Forelimb muscle (tissue), 1 donor: ENCODE results near the gene PPP1R18. TPM values are rescaled to one million over a fixed set of nuclear protein-coding genes. Genes with fewer than 3 reads are reported as not detected.
"Not testable (repeated sequence)": the region's sequence is repeated elsewhere in the genome, so short reads cannot be mapped to it uniquely, and the experiment has no call there.

ENCODE experiments used
- DNase-seq: peaks from one replicate; pipeline ENCODE4 v3.0.0-alpha.2; 2013; ENCODE audit warnings: low read depth
- polyA plus RNA-seq: library from polyadenylated mRNA; unstranded; fragments of 120-200 nt; gene quantifications from one replicate; pipeline ENCODE4 v1.2.1, GENCODE V29; 2013; ENCODE audit not compliant: insufficient read length

Gene PPP1R18
- polyA plus RNA-seq, 1 donor: 37.8 TPM

DNA sequence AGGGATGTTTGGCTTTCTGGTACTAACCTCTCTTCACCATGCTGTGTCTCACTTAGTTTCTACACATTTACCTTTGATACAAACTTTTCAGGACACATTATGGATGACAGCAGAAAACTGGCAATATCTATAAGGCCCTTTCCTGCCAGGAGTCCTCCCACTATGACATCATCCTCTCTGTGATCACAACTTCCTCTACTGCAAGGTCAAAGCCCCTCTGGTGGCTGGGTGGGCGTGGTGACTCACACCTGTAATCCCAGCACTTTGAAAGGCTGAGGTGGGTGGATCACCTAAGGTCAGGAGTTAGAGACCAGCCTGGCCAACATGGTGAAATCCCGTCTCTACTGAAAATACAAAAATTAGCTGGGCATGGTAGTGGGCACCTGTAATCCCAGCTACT is 20.1 kb downstream of the PPP1R18 start:
- DNase-seq: not testable (repeated sequence)

- DNase-seq: no peak
Measured at GRCh38 chr6:30664994-30665767, 21.3 kb downstream of the PPP1R18 start.

- DNase-seq: not testable (repeated sequence)
Measured at GRCh38 chr6:30657922-30658321, 28.5 kb downstream of the PPP1R18 start.

DNA sequence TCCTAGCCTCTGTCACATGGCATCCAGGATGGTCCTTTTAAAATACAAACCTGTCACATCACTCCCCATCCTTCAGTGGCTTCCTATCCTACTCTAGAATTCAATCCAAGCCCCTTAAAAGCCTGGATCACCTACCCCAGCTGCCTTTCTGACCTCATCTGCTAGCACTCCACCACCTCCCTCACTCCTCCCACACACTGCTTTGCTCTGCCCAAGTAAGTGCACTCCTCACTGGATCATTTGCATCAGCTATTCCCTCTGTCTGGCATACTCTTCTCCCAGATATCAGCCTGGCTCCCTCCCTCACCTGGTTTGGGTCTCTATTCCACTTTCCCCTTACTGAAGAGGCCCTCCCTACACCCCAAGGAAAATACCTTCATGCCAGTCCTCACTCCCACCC is 29.0 kb downstream of the PPP1R18 start:
- no peak for DNase-seq

GRCh38 chr6:30656513-30656912 is 29.9 kb downstream of the PPP1R18 start:
- no peak for DNase-seq

DNA sequence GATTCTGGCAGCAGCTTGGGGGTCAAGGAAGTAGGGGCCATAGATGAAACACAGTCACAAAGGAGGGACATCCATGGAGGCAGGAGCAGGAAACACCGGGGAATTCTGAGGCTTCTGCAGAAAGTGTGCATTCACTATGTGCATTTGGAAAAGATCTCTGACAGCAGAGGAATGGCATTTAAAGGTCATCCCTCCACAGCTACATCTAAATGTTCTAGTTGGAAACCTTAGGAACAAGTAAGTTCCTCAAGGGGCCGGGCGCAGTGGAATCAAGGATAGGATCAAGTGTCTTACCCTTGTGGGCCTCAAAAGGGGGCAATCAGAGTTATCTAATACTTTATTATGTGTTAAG is 30.7 kb downstream of the PPP1R18 start:
- DNase-seq: no peak

GRCh38 chr6:30654798-30655742 is 31.4 kb downstream of the PPP1R18 start:
- no peak for DNase-seq

- DNase-seq: no peak
Measured at GRCh38 chr6:30651143-30651542, 35.3 kb downstream of the PPP1R18 start.

DNA sequence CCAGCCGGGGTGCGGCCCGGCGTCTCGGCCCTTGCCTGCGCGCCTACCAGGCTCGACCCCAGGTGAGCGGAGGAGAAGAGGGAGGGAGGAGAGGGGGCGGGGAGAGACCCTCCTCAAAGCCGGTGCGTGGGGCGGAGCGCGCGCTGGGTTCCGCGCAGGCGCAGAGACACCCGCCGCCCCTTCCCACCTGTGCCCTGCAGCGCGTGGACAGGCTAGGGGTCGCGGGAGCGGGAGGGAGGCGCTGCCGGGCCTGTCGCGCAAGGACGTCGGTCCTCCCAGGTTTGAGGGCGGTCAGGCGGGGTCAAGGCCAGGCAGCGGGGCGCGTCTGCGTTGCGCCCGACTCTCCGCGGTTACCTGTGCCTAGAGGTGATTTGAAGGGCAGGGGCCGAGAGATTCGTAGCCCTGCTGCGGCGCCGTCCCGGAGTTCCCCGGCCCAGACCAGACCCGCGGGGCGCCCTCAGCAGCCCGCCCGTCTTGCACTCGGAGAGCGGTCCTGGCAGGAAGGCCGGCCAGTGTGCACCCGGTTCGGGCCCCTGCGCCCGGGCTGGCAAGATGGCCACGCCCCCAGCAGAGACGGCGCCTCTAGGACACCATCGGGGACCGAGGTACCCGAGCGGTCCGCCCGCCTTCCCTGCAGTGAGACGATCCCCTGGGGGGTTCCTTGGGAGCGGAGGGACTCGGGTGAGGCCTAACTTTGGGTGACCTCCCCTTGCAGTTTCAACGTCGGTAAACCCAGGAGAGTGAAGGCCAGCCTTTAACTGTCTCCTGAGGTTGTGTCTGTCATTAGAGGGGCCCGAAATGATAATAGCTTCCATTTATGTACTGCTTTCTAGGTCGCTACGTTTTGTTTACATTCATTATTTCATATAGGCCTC is 39.0 kb downstream of the PPP1R18 start:
- no peak for DNase-seq

DNA sequence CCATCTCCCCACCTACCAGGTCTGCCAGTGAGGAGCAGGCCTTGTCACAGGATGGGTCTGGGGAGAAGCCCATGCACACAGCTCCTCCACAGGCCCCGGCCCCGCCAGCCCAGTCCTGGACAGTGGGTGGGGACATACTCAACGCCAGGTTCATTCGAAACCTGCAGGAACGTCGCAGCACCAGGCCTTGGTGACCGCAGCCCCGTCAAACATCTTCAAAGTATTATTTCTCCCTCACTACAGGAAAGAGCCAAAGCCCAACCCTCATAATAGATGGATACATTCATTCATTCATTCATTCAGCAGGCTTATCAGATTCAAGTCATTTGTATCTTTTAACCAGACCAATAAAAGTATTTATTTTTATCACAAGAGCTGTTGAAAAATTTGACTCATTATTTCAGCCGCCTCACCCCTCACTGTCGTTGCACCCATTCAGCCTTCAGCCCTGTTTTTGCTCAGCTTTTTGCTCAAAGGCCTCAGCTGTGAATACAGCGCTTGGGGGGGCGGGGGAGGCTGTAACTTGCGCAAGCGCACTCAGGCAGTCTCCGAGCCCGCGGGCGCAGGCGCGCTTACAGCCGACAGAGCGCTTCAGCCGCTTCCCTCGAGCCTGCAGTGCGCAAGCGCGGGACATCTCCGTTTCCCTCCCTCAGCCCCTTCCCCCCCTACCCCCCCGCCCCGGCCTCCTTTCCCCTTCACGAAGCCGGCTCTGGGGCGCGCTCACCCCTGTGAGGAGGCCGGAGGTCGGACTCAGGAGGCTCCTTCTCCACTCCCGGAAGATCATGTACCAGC is 39.8 kb downstream of the PPP1R18 start, which contains the start of gene C6orf136:
Gene C6orf136 (plus strand): TSS at position 684 of the 792 bp plus-strand sequence. CDS start 99 bp downstream, at position 783.
- peak; percentile 80 for DNase-seq

GRCh38 chr6:30645989-30646388 is 40.5 kb downstream of the PPP1R18 start:
- no peak for DNase-seq

DNA sequence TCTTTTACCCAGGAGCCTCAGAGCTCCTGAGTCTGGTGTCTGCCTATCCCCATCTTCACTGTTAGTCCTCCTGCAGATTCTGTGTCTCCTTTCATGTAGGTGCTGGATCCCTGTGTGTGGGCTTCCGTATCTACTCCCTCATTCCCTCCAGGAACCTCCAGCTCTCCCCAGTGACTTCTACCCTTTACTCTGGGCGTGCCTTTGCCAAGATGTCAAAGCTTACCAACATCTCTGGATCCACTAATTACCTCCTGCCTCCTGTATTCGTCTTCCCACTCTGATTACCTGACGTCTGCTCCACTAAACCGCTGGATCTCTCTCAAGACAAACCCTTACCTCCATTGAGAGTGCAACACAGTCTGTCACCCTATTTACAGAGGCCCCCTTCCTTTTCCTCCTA is 41.7 kb downstream of the PPP1R18 start:
- no peak for DNase-seq

DNA sequence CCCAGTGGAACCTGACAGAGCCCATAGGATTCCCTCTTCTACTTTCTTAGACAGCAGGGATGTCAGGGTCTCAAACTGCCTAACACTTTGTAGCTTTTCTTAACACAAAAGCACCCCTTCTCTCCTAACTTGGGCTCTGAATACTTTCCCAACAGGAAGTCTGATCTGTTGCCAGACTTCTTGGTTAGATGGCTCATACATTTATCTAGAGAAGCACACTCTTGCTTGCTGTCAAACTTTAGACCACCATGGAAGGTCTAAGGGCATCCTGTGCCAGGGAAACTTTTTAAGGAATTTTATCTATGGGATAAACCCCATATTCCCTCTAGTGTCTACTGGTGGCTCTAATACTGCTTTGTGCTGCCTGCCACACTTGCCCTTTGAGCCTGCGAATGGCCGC is 42.8 kb downstream of the PPP1R18 start:
- DNase-seq: no peak

DNA sequence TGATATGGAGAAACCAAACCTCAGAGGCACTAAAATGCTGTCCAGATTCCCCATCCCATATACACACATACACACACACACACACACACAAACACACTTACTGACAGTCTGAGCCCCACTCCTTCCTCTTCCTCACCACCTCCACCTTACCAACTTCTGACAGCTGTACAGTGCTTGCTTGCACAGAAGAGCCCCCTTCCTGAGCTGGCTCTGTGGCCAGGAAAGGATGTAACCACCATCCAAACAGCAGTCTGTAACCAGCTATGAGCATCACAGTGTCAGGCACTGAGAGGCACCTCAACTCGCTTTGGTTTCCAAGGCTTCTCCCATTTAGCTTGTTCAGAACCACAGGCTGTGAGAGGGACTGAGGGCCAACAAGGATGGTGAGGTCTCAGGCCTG is 45.4 kb downstream of the PPP1R18 start:
- DNase-seq: no peak

DNA sequence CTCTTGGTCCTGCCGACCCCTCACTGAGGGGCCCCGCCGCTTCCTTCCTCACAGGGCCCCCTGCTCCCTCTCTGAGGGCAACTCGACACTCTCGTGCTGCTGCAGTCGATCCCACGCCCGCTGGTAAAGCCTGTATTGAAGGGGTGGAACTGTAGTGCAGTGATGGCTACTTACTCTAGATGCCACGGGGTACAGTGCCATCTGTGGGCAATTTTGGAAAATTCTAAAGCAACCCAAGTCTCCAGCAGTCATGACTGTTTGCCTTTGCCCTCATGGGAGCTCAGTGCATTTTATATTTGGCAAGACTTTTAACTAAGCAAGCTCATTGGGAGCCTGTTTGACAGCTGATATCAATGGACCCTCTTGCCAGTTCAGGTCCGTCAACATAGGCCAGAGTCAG is 46.0 kb downstream of the PPP1R18 start:
- DNase-seq: no peak

DNA sequence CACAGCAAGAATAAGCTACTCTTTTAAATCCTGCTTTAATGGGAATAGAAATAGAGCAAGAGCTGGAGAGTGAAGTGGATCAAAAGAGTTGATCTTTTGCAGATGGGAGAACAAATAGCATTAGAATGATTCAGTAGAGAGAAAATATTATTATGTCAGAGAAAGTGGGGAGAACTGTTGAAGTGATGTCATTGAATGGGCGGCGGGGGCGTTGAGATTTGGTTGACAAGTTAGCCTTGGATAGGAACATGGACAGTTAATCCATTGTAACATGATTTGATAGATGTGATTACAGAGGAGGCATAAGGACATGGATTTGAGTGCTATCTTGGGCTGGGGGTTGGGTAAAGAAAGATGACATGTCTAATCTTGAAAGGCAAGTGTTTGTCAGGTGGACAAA is 50.6 kb downstream of the PPP1R18 start:
- no peak for DNase-seq

DNA sequence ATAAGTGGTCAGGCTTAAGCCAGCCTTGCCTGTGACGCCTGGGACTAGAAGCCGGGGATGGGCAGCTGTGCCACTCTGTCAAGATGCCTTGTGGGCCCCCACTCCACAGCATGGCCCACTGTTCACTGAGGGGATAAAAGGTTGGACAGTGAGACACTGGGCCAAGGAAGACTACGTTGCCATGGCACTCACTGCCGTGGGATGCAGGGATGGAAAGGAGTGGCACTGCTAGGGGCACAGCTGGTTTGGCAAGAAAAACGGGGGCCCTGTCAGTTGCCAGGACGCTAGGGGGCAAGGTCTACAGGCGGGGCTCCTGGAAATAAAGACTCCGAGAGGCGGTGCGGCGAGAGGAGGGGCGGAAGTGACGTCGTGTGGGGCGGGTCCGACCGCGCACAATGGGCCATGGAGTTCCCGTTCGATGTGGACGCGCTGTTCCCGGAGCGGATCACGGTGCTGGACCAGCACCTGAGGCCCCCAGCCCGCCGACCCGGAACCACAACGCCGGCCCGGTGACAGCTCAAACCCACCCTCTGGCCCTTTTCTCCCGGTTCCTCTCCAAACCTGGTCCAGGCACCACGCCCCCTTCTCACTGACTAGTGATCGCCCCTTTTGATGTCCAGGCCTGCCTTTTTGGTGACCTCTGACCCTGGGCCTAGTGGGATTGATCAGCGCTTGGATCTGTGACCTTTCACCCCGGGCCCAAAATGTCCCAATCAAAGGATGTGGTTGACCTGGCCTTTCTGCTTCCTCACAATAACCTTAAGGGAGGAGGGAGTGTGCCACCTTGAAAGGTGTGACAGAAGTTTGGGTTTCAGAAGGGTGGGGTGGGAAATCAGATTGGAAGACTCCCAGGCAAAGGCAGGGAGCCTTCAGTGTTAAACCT is 59.7 kb downstream of the PPP1R18 start, which contains the start of gene ATAT1:
Gene ATAT1 (plus strand): TSS at position 391 of the 883 bp plus-strand sequence.
- no peak for DNase-seq
